D721Med (cell line): ENCODE results near the gene RAB40C.
"Not testable (repeated sequence)": the region's sequence is repeated elsewhere in the genome, so short reads cannot be mapped to it uniquely, and the experiment has no call there.

Source experiments
- DNase-seq: peaks from one replicate; pipeline ENCODE4 v3.0.0; 2011; ENCODE audit warnings: low spot score; ENCODE audit not compliant: insufficient read length
- FAIRE-seq: peaks from 2 replicates; lab custom pipeline; 2011; peaks lifted over from hg19 to GRCh38; lab: Jason Lieb, UNC
- TF ChIP-seq, protein P1 (sequence below): IDR thresholded peaks from 2 replicates; pipeline ENCODE4 v1.5.1; 2012; ENCODE audit warnings: mild to moderate bottlenecking, control low read depth; ENCODE audit not compliant: insufficient read depth; ENCODE audit errors: missing control alignments

RAB40C gene

GRCh38 chr16:593406-593805 is 3.5 kb downstream of the RAB40C start:
- DNase-seq (no peak), FAIRE-seq (no peak)
- TF ChIP-seq, protein P1, sequence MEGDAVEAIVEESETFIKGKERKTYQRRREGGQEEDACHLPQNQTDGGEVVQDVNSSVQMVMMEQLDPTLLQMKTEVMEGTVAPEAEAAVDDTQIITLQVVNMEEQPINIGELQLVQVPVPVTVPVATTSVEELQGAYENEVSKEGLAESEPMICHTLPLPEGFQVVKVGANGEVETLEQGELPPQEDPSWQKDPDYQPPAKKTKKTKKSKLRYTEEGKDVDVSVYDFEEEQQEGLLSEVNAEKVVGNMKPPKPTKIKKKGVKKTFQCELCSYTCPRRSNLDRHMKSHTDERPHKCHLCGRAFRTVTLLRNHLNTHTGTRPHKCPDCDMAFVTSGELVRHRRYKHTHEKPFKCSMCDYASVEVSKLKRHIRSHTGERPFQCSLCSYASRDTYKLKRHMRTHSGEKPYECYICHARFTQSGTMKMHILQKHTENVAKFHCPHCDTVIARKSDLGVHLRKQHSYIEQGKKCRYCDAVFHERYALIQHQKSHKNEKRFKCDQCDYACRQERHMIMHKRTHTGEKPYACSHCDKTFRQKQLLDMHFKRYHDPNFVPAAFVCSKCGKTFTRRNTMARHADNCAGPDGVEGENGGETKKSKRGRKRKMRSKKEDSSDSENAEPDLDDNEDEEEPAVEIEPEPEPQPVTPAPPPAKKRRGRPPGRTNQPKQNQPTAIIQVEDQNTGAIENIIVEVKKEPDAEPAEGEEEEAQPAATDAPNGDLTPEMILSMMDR, result no peak

GRCh38 chr16:593807-594206 is 3.9 kb downstream of the RAB40C start:
- TF ChIP-seq, protein P1, result no peak
- FAIRE-seq, result no peak

DNA sequence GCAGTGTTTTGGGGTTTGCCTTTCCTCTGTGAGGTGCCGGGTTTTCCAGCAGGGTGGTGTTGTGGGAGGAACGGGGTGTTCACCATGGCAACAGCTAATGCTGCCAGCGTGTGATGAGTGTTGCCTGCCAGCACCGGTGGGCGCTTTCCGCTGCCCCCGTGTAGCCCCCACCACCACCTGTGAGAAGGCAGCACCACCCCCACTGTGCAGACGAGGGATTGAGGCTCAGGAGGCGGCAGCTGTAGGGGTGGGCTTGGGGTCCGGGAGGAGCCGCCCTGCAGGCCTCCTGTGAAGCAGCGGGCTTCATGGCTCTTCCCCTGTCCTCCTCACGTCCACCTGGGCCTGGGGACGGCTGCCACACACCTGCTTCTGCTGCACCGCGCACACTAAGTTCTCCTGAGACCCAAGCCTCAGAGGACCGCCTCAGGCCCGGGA is 5.2 kb downstream of the RAB40C start:
- TF ChIP-seq, protein P1, result no peak
- FAIRE-seq (no peak), DNase-seq (no peak)

More at GRCh38 chr16:593807-594206, 3.9 kb downstream of the RAB40C start:
- DNase-seq, result no peak

- TF ChIP-seq, protein P1, result no peak
- FAIRE-seq (no peak), DNase-seq (no peak)
These were observed 6.3 kb downstream of the RAB40C start for GRCh38 chr16:595942-596735.

- FAIRE-seq (no peak), DNase-seq (no peak)
- TF ChIP-seq, protein P1, result no peak
These were observed 6.8 kb downstream of the RAB40C start for GRCh38 chr16:596736-597060.

DNA sequence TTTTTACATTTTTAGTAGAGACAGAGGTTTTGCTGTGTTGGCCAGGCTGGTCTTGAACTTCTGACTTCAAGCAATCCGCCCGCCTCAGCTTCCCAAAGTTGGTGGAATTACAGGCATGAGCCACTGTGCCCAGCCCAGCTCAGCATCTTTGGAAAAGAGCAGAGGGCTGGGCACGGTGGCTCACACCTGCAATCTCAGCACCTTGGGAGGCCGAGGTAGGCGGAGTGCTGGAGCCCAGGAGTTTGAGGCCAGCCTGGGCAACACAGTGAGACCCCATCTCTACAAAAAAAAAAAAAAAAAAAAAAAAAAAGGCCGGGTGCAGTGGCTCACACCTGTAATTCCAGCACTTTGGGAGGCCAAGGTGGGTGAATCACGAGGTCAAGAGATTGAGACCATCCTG is 7.8 kb downstream of the RAB40C start:
- FAIRE-seq, DNase-seq: not testable (repeated sequence)

DNA sequence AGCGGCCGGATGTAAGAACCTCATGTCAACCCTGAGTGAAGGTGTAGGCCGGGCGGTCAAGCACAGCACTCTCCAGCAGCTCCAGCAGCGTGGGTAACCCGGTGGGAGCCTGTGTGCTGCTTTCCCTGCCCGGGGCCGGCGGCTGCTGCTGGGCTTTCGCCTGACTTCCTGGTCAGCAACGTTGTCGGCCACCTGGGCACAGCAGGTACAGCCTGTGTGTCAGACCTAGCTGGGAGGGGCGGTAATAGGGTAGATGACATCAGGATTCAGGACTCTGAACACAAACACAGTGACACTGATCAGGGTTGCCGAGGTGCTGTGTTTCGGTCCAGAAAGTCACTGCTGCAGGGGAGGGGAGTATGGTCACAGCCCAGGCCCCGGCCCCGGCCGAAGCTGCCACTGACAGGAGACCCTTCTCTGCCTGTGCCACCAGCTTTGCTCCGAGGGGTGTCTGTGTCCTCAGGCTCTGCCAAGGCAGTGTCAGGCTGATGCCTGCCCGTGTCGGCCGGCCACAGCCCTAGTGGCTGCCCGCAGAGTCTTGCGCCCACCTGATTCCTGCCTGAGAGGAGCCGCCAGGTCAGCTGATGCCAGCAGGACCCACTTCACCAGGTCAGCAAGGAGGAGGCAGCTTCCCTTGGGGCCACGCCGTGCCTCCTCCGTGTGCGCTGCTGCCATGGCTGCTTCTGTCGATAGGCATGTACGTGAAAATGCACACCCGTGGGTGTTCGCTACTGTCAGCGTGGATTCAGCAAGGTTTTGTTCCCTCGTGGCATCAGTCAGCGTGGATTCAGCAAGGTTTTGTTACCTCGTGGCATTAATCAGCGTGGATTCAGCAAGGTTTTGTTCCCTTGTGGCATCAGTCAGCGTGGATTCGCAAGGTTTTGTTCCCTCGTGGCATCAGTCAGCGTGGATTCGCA is 9.2 kb downstream of the RAB40C start:
- TF ChIP-seq, protein P1, result no peak
- FAIRE-seq, result no peak
- DNase-seq, result no peak
